ENCODE results near the gene GAK. TPM values are rescaled to one million over a fixed set of nuclear protein-coding genes. Genes with fewer than 3 reads are reported as not detected.

GAK gene
- total RNA-seq, 4 donors from 2014 or later: 64.8 to 73.9 (median 70.6) TPM

- H3K4me3 ChIP-seq: no peak overlapping the region
- no peak for DNase-seq (ENCODE audit: extremely low spot score)
- H3K27ac ChIP-seq (replicated peaks in 1 of 4): no peak overlapping the region
- H3K4me1 ChIP-seq: no peaks in the 10 kb centered on the region
- H3K27me3 ChIP-seq: no peaks in the 10 kb centered on the region
- H3K36me3 ChIP-seq: peaks cover 56 to 98% (median 93%) of the 10 kb centered on the region in 4 donors
- intact Hi-C loops (cut with DNase I): no loop called here
- H3K9me3 ChIP-seq: no peaks in the 10 kb centered on the region
- 92% methylated on average over 9 of the region's 9 CpGs for WGBS
- no peak for TF ChIP-seq POLR2A (IDR thresholded peaks at IDR 0.05; ENCODE audit: low read depth)
- no peak for TF ChIP-seq EP300 (IDR thresholded peaks at IDR 0.05)
- TF ChIP-seq CTCF (IDR thresholded peaks at IDR 0.05): no peak
- TF ChIP-seq POLR2AphosphoS5 (IDR thresholded peaks at IDR 0.05): no peak
Observed at GRCh38 chr4:871484-871883, 60.6 kb downstream of the GAK start.

- no peak overlapping the region for H3K4me3 ChIP-seq
- no peak for DNase-seq (ENCODE audit: extremely low spot score)
- TF ChIP-seq EP300 (IDR thresholded peaks at IDR 0.05) (no peak), POLR2A (IDR thresholded peaks at IDR 0.05; ENCODE audit: low read depth) (no peak), POLR2AphosphoS5 (IDR thresholded peaks at IDR 0.05) (no peak), CTCF (IDR thresholded peaks at IDR 0.05) (no peak)
- H3K36me3 ChIP-seq: peaks cover 56 to 98% (median 93%) of the 10 kb centered on the region in 4 donors
- H3K27me3 ChIP-seq: no peaks in the 10 kb centered on the region
- 97% methylated on average over 12 of the region's 20 CpGs for WGBS
- no peak overlapping the region for H3K27ac ChIP-seq (replicated peaks in 1 of 4)
- intact Hi-C loops (cut with DNase I): no loop called here
- H3K9me3 ChIP-seq: no peaks in the 10 kb centered on the region
- H3K4me1 ChIP-seq: no peaks in the 10 kb centered on the region
Observed at GRCh38 chr4:870951-871350, 61.2 kb downstream of the GAK start.

GRCh38 chr4:869776-870175, 62.3 kb downstream of the GAK start:
- intact Hi-C loops (cut with DNase I): no loop called here
- no peak for DNase-seq (ENCODE audit: extremely low spot score)
- Histone ChIP-seq H3K9me3 (no peaks in the 10 kb centered on the region), H3K4me3 (no peak overlapping the region), H3K27ac (replicated peaks in 1 of 4) (no peak overlapping the region), H3K36me3 (peaks cover 62 to 98% (median 93%) of the 10 kb centered on the region in 4 donors), H3K4me1 (no peaks in the 10 kb centered on the region), H3K27me3 (no peaks in the 10 kb centered on the region)
- WGBS: 93% methylated on average over 15 of the region's 15 CpGs
- no peak for TF ChIP-seq POLR2AphosphoS5 (IDR thresholded peaks at IDR 0.05)
- no peak for TF ChIP-seq CTCF (IDR thresholded peaks at IDR 0.05)
- no peak for TF ChIP-seq EP300 (IDR thresholded peaks at IDR 0.05)
- TF ChIP-seq POLR2A (IDR thresholded peaks at IDR 0.05; ENCODE audit: low read depth): no peak

GRCh38 chr4:868421-868820, 63.7 kb downstream of the GAK start:
- no peaks in the 10 kb centered on the region for H3K4me1 ChIP-seq
- no peak for TF ChIP-seq POLR2AphosphoS5 (IDR thresholded peaks at IDR 0.05)
- no peak for TF ChIP-seq POLR2A (IDR thresholded peaks at IDR 0.05; ENCODE audit: low read depth)
- TF ChIP-seq CTCF (IDR thresholded peaks at IDR 0.05): no peak
- no peak for TF ChIP-seq EP300 (IDR thresholded peaks at IDR 0.05)
- intact Hi-C loops (cut with DNase I): no loop called here
- H3K27ac ChIP-seq (replicated peaks in 1 of 4): no peak overlapping the region
- no peaks in the 10 kb centered on the region for H3K27me3 ChIP-seq
- H3K9me3 ChIP-seq: no peaks in the 10 kb centered on the region
- H3K36me3 ChIP-seq: peaks cover 65 to 98% (median 94%) of the 10 kb centered on the region in 4 donors
- WGBS: 97% methylated on average over 17 of the region's 21 CpGs
- no peak overlapping the region for H3K4me3 ChIP-seq
- DNase-seq (ENCODE audit: extremely low spot score): no peak

Measured in esophagus muscularis mucosa (tissue), 4 donors.